GM12878 (cell line): ENCODE measurements around the gene GALNT12. TPM values are rescaled to one million over a fixed set of nuclear protein-coding genes. Genes with fewer than 3 reads are reported as not detected.

Experiments used
- ATAC-seq: fragments of 200-7000 bp; cut with Tn5 transposase; 3 replicates; pipeline ENCODE4 v1.9.1; 2020; ENCODE audit warnings: mild to moderate bottlenecking, moderate library complexity
- BruUV-seq: library from RNA; stranded (reverse); fragments of 400-500 nt; replicated peaks from 2 replicates; lab custom pipeline; 2021; lab: Mats Ljungman, UMichigan
- CTCF ChIA-PET: fragments of 300-600 bp; sonication (Branson Sonifier 250); formaldehyde crosslinking; extraction: SDS; loops from one replicate; lab custom pipeline; 2021; ENCODE audit warnings: inconsistent platforms; lab: Yijun Ruan, JAX
- POLR2A ChIA-PET: fragments of 350-600 bp; formaldehyde crosslinking; extraction: SDS; loops from one replicate; lab custom pipeline; 2021; ENCODE audit warnings: inconsistent platforms; lab: Charles Lee
- RAD21 ChIA-PET: fragments of 300-600 bp; sonication (Branson Sonifier 250); formaldehyde crosslinking; loops from one replicate; lab custom pipeline; 2023; ENCODE audit warnings: antibody characterized with exemption; ENCODE audit not compliant: unreplicated experiment; lab: Charles Lee
- SMC1A ChIA-PET: fragments of 300-600 bp; sonication (Branson Sonifier 250); formaldehyde crosslinking; loops from one replicate; lab custom pipeline; 2023; ENCODE audit not compliant: unreplicated experiment, uncharacterized antibody; lab: Charles Lee
- DNase-seq: peaks from one replicate; pipeline ENCODE4 v3.0.0-alpha.2; 2011; ENCODE audit warnings: low read depth, low spot score
- FAIRE-seq: peaks from 3 replicates; lab custom pipeline; 2011; peaks lifted over from hg19 to GRCh38; lab: Jason Lieb, UNC
- H2AFZ ChIP-seq: 2 replicates; pipeline ENCODE4 v1.6.0; 2011; ENCODE audit warnings: low read depth, low read length, control low read depth; ENCODE audit not compliant: control insufficient read depth
- H3K27ac ChIP-seq: 2 replicates; pipeline ENCODE4 v1.5.1; 2011; ENCODE audit warnings: control low read depth; ENCODE audit not compliant: control insufficient read depth, insufficient read depth
- H3K27me3 ChIP-seq, 2 experiments: replicated peaks in 1 of 2; 2 replicates each; pipeline versions ENCODE4 v1.6.0 to v1.6.1; 2011; ENCODE audit warnings: low read length in 1 of 2; ENCODE audit not compliant: control insufficient read depth in 2 of 2, insufficient read depth in 2 of 2
- H3K36me3 ChIP-seq, 2 experiments: 2 replicates each; pipeline ENCODE4 v1.5.1; 2011; ENCODE audit warnings: low read length in 1 of 2; ENCODE audit not compliant: control insufficient read depth in 2 of 2, insufficient read depth in 2 of 2
- H3K4me1 ChIP-seq: 2 replicates; pipeline ENCODE4 v1.6.1; 2011; ENCODE audit warnings: mild to moderate bottlenecking, low read length, moderate library complexity, mixed read lengths; ENCODE audit not compliant: control insufficient read depth, insufficient read depth
- H3K4me2 ChIP-seq: 2 replicates; pipeline ENCODE4 v1.6.0; 2011; ENCODE audit warnings: control low read depth; ENCODE audit not compliant: control insufficient read depth, insufficient read depth
- H3K4me3 ChIP-seq: fragments of 200-600 bp; sonication (generic); 2 replicates; pipeline ENCODE4 v1.5.1; 2016
- H3K79me2 ChIP-seq: 2 replicates; pipeline ENCODE4 v1.6.0; 2011; ENCODE audit warnings: low read length; ENCODE audit not compliant: control insufficient read depth, insufficient read depth
- H3K9ac ChIP-seq: 2 replicates; pipeline ENCODE4 v1.8.0; 2011; ENCODE audit warnings: low read length, control low read depth, mixed read lengths; ENCODE audit not compliant: control insufficient read depth, insufficient read depth
- H3K9me3 ChIP-seq: replicated peaks from 3 replicates; pipeline ENCODE4 v1.5.1; 2011; ENCODE audit warnings: mild to moderate bottlenecking, low read length; ENCODE audit not compliant: control insufficient read depth, insufficient read depth
- H4K20me1 ChIP-seq: 2 replicates; pipeline ENCODE4 v1.6.0; 2011; ENCODE audit not compliant: control insufficient read depth, insufficient read depth
- EED ChIP-seq: sonication (generic); IDR thresholded peaks from 2 replicates; pipeline ENCODE4 v1.6.1; 2016; ENCODE audit warnings: antibody characterized with exemption, low read depth
- EZH2 ChIP-seq: IDR thresholded peaks from 2 replicates; pipeline ENCODE4 v1.6.1; 2012; ENCODE audit warnings: low read depth, mild to moderate bottlenecking, control low read depth, inconsistent platforms, low read length, borderline replicate concordance; ENCODE audit not compliant: control insufficient read depth
- NR2C2 ChIP-seq: IDR thresholded peaks from 2 replicates; pipeline ENCODE4 v1.6.1; 2011; ENCODE audit warnings: borderline replicate concordance, low read depth; ENCODE audit not compliant: control insufficient read depth, insufficient read length
- ZBTB11 ChIP-seq: fragments of 450-650 bp; formaldehyde crosslinking; IDR thresholded peaks from 2 replicates; pipeline ENCODE4 v1.5.0; 2022; ENCODE audit warnings: mild to moderate bottlenecking, missing genetic modification characterization
- WGBS: methylation state at CpG from one replicate; pipeline ENCODE4 v1.1.6; 2016; ENCODE audit warnings: low lambda C conversion rate; ENCODE audit not compliant: insufficient replicate concordance, insufficient coverage; ENCODE audit errors: missing lambda C conversion rate; 5-methylcytosine and 5-hydroxymethylcytosine counted together
- in situ Hi-C: fragments of 300-500 bp; cut with MboI; formaldehyde crosslinking; loops from 9 replicates; pipeline ENCODE4 v1.14.3; 2018; ENCODE audit warnings: mixed read lengths
- intact Hi-C: fragments of 100-400 bp; cut with micrococcal nuclease; formaldehyde crosslinking; loops from one replicate; pipeline ENCODE4 v1.14.2; 2022; ENCODE audit not compliant: unreplicated experiment
- polyA plus RNA-seq, 11 experiments: library from polyadenylated mRNA; depleted of rRNA in 4 of 11; unstranded in 6 of 11; stranded (reverse) in 5 of 11; fragments of >200 nt; fragmentation: Nextera tagmentation in 4 of 11; fragmentation: Illumina TruSeq in 1 of 11; extraction: Ambion mirVana in 4 of 11; extraction: Trizol in 1 of 11; gene quantifications; 1 replicate in 1 of 11; 2 replicates in 10 of 11; pipeline versions ENCODE4 v1.2.1 to v1.2.3, GENCODE V29; 2011 to 2016; ENCODE audit warnings: inconsistent platforms in 2 of 11, missing spikeins in 2 of 11, low read depth in 1 of 11
- total RNA-seq, 4 experiments: library from RNA; depleted of rRNA in 3 of 4; stranded (reverse); fragments of >200 nt in 3 of 4; fragmentation: Illumina TruSeq in 1 of 4; extraction: Trizol in 1 of 4; gene quantifications; 2 replicates each; pipeline versions ENCODE4 v1.2.1 to v1.2.3, GENCODE V29; 2013 to 2021

Gene GALNT12
- total and polyA plus RNA-seq, 10 of the 15 experiments (the other 5 are each of a cell fraction or from before 2014, with no cell fraction given), result 0.13 to 5.3 (median 3.2) TPM

- no peak for ATAC-seq
- ChIA-PET POLR2A (no interaction called here), SMC1A (no interaction called here), RAD21 (no interaction called here), CTCF (no interaction called here)
- no TSS peak for BruUV-seq
- in situ Hi-C loops, result no loop called here
- TF ChIP-seq EED (no peak), EZH2 (no peak), ZBTB11 (CRISPR knock-in tag) (no peak), NR2C2 (no peak)
- no peaks in the 10 kb centered on the region for H4K20me1 ChIP-seq
- no peak for DNase-seq
- no peaks in the 10 kb centered on the region for H3K79me2 ChIP-seq
- no peak overlapping the region for H2AFZ ChIP-seq
- no peak overlapping the region for H3K27ac ChIP-seq
- intact Hi-C loops, result no loop called here
- no peak for FAIRE-seq
- no peak overlapping the region for H3K4me3 ChIP-seq
- no peaks in the 10 kb centered on the region for H3K9me3 ChIP-seq
- H3K4me2 ChIP-seq, result no peak overlapping the region
- no peaks in the 10 kb centered on the region for H3K36me3 ChIP-seq
- no peaks in the 10 kb centered on the region for H3K4me1 ChIP-seq
- H3K27me3 ChIP-seq, result no peaks in the 10 kb centered on the region; a peak in 1 of 4 replicates
- 44% methylated on average over 9 of the region's 9 CpGs for WGBS
- no peak overlapping the region for H3K9ac ChIP-seq
These were observed 26.9 kb downstream of the GALNT12 start for GRCh38 chr9:98834386-98834785.
